ENCODE data around the gene RBMS1. TPM values are rescaled to one million over a fixed set of nuclear protein-coding genes. Genes with fewer than 3 reads are reported as not detected.
"Not testable (repeated sequence)": the region's sequence is repeated elsewhere in the genome, so short reads cannot be mapped to it uniquely, and the experiment has no call there.

Gene RBMS1
- total and polyA plus RNA-seq, 5 donors from 2014 or later = 27.9 to 58.4 (median 33.5) TPM

- Histone ChIP-seq H3K27me3 (ENCODE audit: control insufficient read depth, insufficient read depth, low read length) (peaks cover 3% of the 10 kb centered on the region), H3K4me3 (ENCODE audit: low read depth, low read length) (no peak overlapping the region), H3K36me3 (ENCODE audit: control insufficient read depth, insufficient read depth, low read length) (no peaks in the 10 kb centered on the region), H3K4me1 (ENCODE audit: control insufficient read depth, insufficient read depth, low read length, poor library complexity, severe bottlenecking) (no peaks in the 10 kb centered on the region), H3K9me3 (ENCODE audit: control insufficient read depth in 2 of 2, low read length in 2 of 2) (no peaks in the 10 kb centered on the region), H3K27ac (ENCODE audit: insufficient read depth, low read length, poor library complexity, severe bottlenecking) (no peak overlapping the region)
- DNase-seq (no peak), ATAC-seq (ENCODE audit: low read depth in 2 of 2) (no peak)
- Mint-ChIP-seq H3K36me3 (peaks cover 10% of the 10 kb centered on the region), H3K4me1 (peaks cover 0 to 1% (median 0%) of the 10 kb centered on the region in 4 donors), H3K4me3 (no peak overlapping the region), H3K27ac (no peak overlapping the region), H3K9me3 (peaks cover 0 to 5% (median 0%) of the 10 kb centered on the region in 7 donors), H3K27me3 (peaks cover 5% of the 10 kb centered on the region)
Measured at GRCh38 chr2:160442603-160443002, 51.0 kb downstream of the RBMS1 start.

- Mint-ChIP-seq H3K4me3 (no peak overlapping the region), H3K27ac (no peak overlapping the region), H3K36me3 (peaks cover 10% of the 10 kb centered on the region), H3K27me3 (peaks cover 5% of the 10 kb centered on the region), H3K4me1 (peaks cover 0 to 1% (median 0%) of the 10 kb centered on the region in 4 donors), H3K9me3 (peaks cover 0 to 7% (median 0%) of the 10 kb centered on the region in 7 donors)
- H3K27me3 ChIP-seq (ENCODE audit: control insufficient read depth, insufficient read depth, low read length) = peaks cover 3% of the 10 kb centered on the region
- DNase-seq (no peak), ATAC-seq (ENCODE audit: low read depth in 2 of 2) (no peak)
- H3K4me3 ChIP-seq (ENCODE audit: low read depth, low read length) = no peak overlapping the region
- H3K36me3 ChIP-seq (ENCODE audit: control insufficient read depth, insufficient read depth, low read length) = no peaks in the 10 kb centered on the region
- no peaks in the 10 kb centered on the region for H3K9me3 ChIP-seq (ENCODE audit: control insufficient read depth in 2 of 2, low read length in 2 of 2)
- H3K27ac ChIP-seq (ENCODE audit: insufficient read depth, low read length, poor library complexity, severe bottlenecking) = no peak overlapping the region
- no peaks in the 10 kb centered on the region for H3K4me1 ChIP-seq (ENCODE audit: control insufficient read depth, insufficient read depth, low read length, poor library complexity, severe bottlenecking)
Measured at GRCh38 chr2:160440888-160441287, 52.7 kb downstream of the RBMS1 start.

- not testable (repeated sequence) for H3K27ac ChIP-seq (ENCODE audit: insufficient read depth, low read length, poor library complexity, severe bottlenecking); H3K27ac Mint-ChIP-seq; H3K4me1 ChIP-seq (ENCODE audit: control insufficient read depth, insufficient read depth, low read length, poor library complexity, severe bottlenecking); H3K27me3 Mint-ChIP-seq; H3K9me3 ChIP-seq (ENCODE audit: control insufficient read depth in 2 of 2, low read length in 2 of 2); H3K36me3 ChIP-seq (ENCODE audit: control insufficient read depth, insufficient read depth, low read length); H3K4me1 Mint-ChIP-seq; DNase-seq; ATAC-seq (ENCODE audit: low read depth in 2 of 2); H3K27me3 ChIP-seq (ENCODE audit: control insufficient read depth, insufficient read depth, low read length); H3K4me3 ChIP-seq (ENCODE audit: low read depth, low read length); H3K4me3 Mint-ChIP-seq; H3K9me3 Mint-ChIP-seq
- peaks cover 10% of the 10 kb centered on the region for H3K36me3 Mint-ChIP-seq
Measured at GRCh38 chr2:160439038-160439437, 54.6 kb downstream of the RBMS1 start.

- Mint-ChIP-seq H3K4me1 (peaks cover 0 to 1% (median 0%) of the 10 kb centered on the region in 4 donors), H3K36me3 (peaks cover 6% of the 10 kb centered on the region), H3K27me3 (peaks cover 8% of the 10 kb centered on the region), H3K27ac (no peak overlapping the region), H3K4me3 (no peak overlapping the region), H3K9me3 (peaks cover 0 to 2% (median 0%) of the 10 kb centered on the region in 7 donors)
- DNase-seq (no peak), ATAC-seq (ENCODE audit: low read depth in 2 of 2) (no peak)
- H3K27me3 ChIP-seq (ENCODE audit: control insufficient read depth, insufficient read depth, low read length) = peaks cover 6% of the 10 kb centered on the region
- H3K4me1 ChIP-seq (ENCODE audit: control insufficient read depth, insufficient read depth, low read length, poor library complexity, severe bottlenecking) = no peaks in the 10 kb centered on the region
- H3K27ac ChIP-seq (ENCODE audit: insufficient read depth, low read length, poor library complexity, severe bottlenecking) = no peak overlapping the region
- H3K36me3 ChIP-seq (ENCODE audit: control insufficient read depth, insufficient read depth, low read length) = no peaks in the 10 kb centered on the region
- H3K9me3 ChIP-seq (ENCODE audit: control insufficient read depth in 2 of 2, low read length in 2 of 2) = no peaks in the 10 kb centered on the region
- no peak overlapping the region for H3K4me3 ChIP-seq (ENCODE audit: low read depth, low read length)
Measured at GRCh38 chr2:160437273-160437672, 56.3 kb downstream of the RBMS1 start.

- Mint-ChIP-seq H3K36me3 (no peaks in the 10 kb centered on the region), H3K9me3 (peaks cover 0 to 2% (median 0%) of the 10 kb centered on the region in 7 donors), H3K27ac (no peak overlapping the region), H3K27me3 (peaks cover 8% of the 10 kb centered on the region), H3K4me1 (peaks cover 1 to 9% (median 4%) of the 10 kb centered on the region in 4 donors), H3K4me3 (no peak overlapping the region)
- no peaks in the 10 kb centered on the region for H3K4me1 ChIP-seq (ENCODE audit: control insufficient read depth, insufficient read depth, low read length, poor library complexity, severe bottlenecking)
- H3K9me3 ChIP-seq (ENCODE audit: control insufficient read depth in 2 of 2, low read length in 2 of 2) = no peaks in the 10 kb centered on the region
- H3K36me3 ChIP-seq (ENCODE audit: control insufficient read depth, insufficient read depth, low read length) = no peaks in the 10 kb centered on the region
- DNase-seq = no peak
- no peak overlapping the region for H3K4me3 ChIP-seq (ENCODE audit: low read depth, low read length)
- no peak overlapping the region for H3K27ac ChIP-seq (ENCODE audit: insufficient read depth, low read length, poor library complexity, severe bottlenecking)
- ATAC-seq (ENCODE audit: low read depth in 2 of 2) = no peak
- peaks cover 5% of the 10 kb centered on the region for H3K27me3 ChIP-seq (ENCODE audit: control insufficient read depth, insufficient read depth, low read length)
Measured at GRCh38 chr2:160434254-160434948, 59.2 kb downstream of the RBMS1 start.

- Mint-ChIP-seq H3K36me3 (no peaks in the 10 kb centered on the region), H3K27me3 (peaks cover 8% of the 10 kb centered on the region), H3K4me3 (no peak overlapping the region), H3K4me1 (peaks cover 1 to 15% (median 12%) of the 10 kb centered on the region in 4 donors), H3K9me3 (peaks cover 0 to 2% (median 0%) of the 10 kb centered on the region in 7 donors), H3K27ac (no peak overlapping the region)
- DNase-seq (no peak), ATAC-seq (ENCODE audit: low read depth in 2 of 2) (no peak)
- no peaks in the 10 kb centered on the region for H3K36me3 ChIP-seq (ENCODE audit: control insufficient read depth, insufficient read depth, low read length)
- H3K4me3 ChIP-seq (ENCODE audit: low read depth, low read length) = no peak overlapping the region
- H3K9me3 ChIP-seq (ENCODE audit: control insufficient read depth in 2 of 2, low read length in 2 of 2) = no peaks in the 10 kb centered on the region
- no peak overlapping the region for H3K27ac ChIP-seq (ENCODE audit: insufficient read depth, low read length, poor library complexity, severe bottlenecking)
- peaks cover 5% of the 10 kb centered on the region for H3K27me3 ChIP-seq (ENCODE audit: control insufficient read depth, insufficient read depth, low read length)
- peaks cover 7% of the 10 kb centered on the region for H3K4me1 ChIP-seq (ENCODE audit: control insufficient read depth, insufficient read depth, low read length, poor library complexity, severe bottlenecking)
Measured at GRCh38 chr2:160433466-160434140, 60.0 kb downstream of the RBMS1 start.

- DNase-seq = no peak
- Histone ChIP-seq H3K9me3 (ENCODE audit: control insufficient read depth in 2 of 2, low read length in 2 of 2) (no peaks in the 10 kb centered on the region), H3K27ac (ENCODE audit: insufficient read depth, low read length, poor library complexity, severe bottlenecking) (no peak overlapping the region), H3K4me3 (ENCODE audit: low read depth, low read length) (no peak overlapping the region), H3K36me3 (ENCODE audit: control insufficient read depth, insufficient read depth, low read length) (no peaks in the 10 kb centered on the region), H3K4me1 (ENCODE audit: control insufficient read depth, insufficient read depth, low read length, poor library complexity, severe bottlenecking) (peaks cover 16% of the 10 kb centered on the region), H3K27me3 (ENCODE audit: control insufficient read depth, insufficient read depth, low read length) (peaks cover 5% of the 10 kb centered on the region)
- ATAC-seq (ENCODE audit: low read depth in 2 of 2) = no peak
- peaks cover 9 to 22% (median 21%) of the 10 kb centered on the region in 4 donors for H3K4me1 Mint-ChIP-seq
- H3K36me3 Mint-ChIP-seq = no peaks in the 10 kb centered on the region
- H3K9me3 Mint-ChIP-seq = peaks cover 0 to 2% (median 0%) of the 10 kb centered on the region in 7 donors
- H3K4me3 Mint-ChIP-seq = no peak overlapping the region
- H3K27me3 Mint-ChIP-seq = peaks cover 8% of the 10 kb centered on the region
- H3K27ac Mint-ChIP-seq = no peak overlapping the region
Measured at GRCh38 chr2:160432633-160433032, 61.0 kb downstream of the RBMS1 start.
